T-helper 1 cell treated with Interleukin-12 subunit alpha and Interleukin-12 subunit beta and Interleukin-4 antibody, amounts not matched to agents 30 ng/mL and 1 ng/mL, for 36 hours (primary cell): ENCODE data around the gene CLIC4. TPM values are rescaled to one million over a fixed set of nuclear protein-coding genes. Genes with fewer than 3 reads are reported as not detected.
"Not testable (repeated sequence)": the region's sequence is repeated elsewhere in the genome, so short reads cannot be mapped to it uniquely, and the experiment has no call there.

ENCODE experiments used
- intact Hi-C: fragments of 100-400 bp; cut with micrococcal nuclease; formaldehyde crosslinking; loops from one replicate; pipeline ENCODE4 v1.15.1; 2024
- total RNA-seq: library from RNA; stranded (reverse); gene quantifications from 2 replicates; pipeline ENCODE4 v1.2.3, GENCODE V29; 2022

Gene CLIC4
- total RNA-seq, 1 donor from 2014 or later: 26.9 TPM

- intact Hi-C loops: no loop called here
Observed at GRCh38 chr1:24803987-24804530, 58.8 kb downstream of the CLIC4 start.

GRCh38 chr1:24805534-24806301 lies 60.5 kb downstream of the CLIC4 start:
- intact Hi-C loops: no loop called here

- intact Hi-C loops: no loop called here
Observed at GRCh38 chr1:24806588-24806987, 61.3 kb downstream of the CLIC4 start.

DNA sequence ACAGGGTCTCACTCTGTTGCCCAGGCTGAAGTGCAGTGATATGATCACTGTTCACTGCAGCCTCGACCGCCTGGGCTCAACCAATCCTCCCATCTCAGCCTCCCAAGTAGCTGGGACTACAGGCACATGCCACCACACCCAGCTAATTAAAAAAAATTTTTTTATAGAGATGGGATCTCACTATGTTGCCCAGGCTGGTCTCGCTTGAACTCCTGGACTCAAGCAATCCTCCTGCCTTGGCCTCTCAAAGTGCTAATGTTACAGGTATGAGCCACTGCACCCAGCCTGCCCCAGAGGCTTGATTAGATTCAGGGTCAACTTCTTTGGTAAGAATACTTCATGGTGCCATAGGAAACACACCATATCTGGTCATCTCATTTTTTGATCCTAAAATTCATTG lies 66.2 kb downstream of the CLIC4 start:
- intact Hi-C loops: not testable (repeated sequence)

DNA sequence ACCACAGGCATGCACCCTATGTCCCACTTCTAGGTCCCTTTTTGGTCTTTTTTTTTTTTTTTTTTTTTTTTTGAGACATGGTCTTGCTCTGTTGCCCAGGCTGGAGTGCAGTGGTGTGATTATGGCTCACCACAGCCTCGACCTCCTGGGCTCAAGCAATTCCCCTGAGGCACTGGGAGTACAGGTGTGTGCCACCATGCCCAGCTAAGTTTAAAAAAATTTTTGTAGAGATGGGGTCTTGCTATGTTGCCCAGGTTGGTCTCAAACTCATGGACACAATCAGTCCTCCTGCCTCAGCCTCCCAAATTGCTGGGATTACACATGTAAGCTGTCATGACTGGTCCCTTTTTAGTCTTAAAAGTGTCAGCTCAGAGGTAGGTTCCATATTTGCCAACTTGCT lies 75.0 kb downstream of the CLIC4 start:
- intact Hi-C loops: not testable (repeated sequence)

- intact Hi-C loops: no loop called here
Observed at GRCh38 chr1:24822887-24823286, 77.6 kb downstream of the CLIC4 start.

DNA sequence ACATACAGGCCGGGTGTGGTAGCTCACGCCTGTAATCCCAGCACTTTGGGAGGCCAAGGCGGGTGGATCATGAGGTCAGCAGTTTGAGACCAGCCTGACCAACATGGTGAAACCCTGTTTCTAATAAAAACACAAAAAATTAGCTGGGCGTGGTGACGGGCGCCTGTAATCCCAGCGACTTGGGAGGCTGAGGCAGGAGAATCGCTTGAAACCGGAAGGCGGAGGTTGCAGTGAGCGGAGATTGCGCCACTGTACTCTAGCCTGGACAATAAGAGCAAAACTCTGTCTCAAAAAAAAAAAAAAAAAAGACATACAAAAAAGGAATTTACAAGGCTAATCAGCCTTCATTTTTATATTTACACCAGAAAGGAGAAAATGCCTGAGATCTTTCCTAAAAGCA lies 78.2 kb downstream of the CLIC4 start:
- intact Hi-C loops: not testable (repeated sequence)

GRCh38 chr1:24825174-24825573 lies 79.9 kb downstream of the CLIC4 start:
- intact Hi-C loops: no loop called here

DNA sequence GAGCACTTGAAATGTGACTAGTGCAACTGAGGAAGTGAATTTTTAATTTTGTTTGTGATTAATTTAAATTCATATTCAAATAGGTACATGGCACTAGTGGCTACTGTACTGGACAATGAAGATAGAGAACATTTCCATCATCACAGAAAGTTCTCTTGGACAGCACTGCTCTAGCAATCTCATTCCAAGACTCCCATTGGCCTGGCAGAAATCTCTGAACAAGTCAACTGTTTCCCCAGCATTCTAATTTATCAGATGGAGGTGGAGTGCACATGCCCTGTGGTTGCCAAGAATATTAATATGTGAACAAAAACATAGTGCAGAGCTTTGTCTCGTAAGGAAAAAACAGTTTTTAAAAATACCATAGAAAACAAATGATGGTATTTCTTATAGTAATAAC lies 81.3 kb downstream of the CLIC4 start:
- intact Hi-C loops: loop anchor here (1.0 kb wide), 1 partner anchor 138 kb away; no protein-coding TSS in a partner anchor

DNA sequence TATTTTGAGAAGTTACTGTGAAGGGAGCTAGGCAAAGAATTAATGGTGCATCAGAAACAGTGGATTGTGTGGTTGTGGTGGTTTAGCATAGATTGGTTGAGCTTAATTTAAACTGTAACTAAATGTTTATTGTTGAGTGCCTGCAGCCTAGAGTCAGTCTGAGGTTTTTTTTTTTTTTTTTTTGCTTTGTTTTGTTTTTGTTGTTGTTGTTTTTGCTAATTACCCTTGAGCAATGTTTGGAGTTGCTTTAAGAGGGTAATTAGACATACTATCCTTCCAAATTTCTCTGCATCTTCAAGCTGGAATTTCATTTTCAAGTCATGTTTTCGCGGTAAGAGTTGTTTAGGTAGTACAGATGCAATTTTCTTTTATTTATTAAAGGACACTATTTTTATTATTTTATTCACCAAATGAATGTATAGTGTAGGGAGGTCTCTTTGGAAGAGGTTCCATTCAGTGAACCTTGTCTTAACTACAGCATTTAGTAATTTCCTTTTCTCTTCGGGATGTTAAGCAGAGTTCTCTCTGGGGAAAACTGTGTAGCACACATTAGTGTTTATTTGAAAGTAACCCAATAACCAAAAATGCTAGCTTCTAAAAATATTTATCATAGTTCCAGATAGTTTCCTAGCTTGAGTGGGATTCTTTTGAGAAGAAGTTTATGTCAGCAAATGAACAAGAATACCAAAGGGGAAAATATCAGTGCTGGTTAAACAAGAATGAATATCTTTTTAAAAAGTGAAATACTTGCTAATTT lies 82.3 kb downstream of the CLIC4 start:
- intact Hi-C loops: no loop called here

DNA sequence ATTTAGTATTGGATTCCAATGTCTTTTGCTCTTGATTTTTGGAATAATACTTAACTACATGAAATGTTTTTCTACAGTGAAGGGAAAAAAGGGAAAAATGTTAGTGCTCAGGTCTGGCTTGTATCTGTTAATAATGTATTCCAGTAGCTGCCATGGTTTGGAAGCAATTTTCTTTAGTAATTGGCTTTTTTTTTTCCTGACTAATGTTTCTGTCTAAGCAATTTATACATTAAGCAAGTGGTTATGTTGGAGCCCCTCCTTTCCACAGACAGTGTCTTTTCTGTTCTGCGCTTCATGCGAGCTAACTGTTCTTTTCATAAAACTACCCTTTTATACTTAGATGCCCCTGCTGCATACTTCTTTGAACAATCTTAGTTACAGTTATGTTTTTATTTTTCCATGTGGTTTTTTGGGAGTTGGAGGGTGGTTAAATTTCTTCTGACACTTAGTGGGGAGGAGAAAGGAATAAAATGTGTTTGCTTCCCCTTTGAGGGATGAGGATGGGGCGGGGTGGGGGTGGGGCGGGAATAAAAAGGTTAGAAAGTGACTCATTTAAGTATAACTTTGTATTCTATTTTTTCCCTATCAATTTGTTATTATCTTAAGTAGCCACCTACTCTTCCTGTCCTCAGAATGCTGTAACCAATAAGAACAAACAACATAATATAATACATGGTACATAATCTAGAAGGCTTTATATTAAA lies 83.1 kb downstream of the CLIC4 start:
- intact Hi-C loops: no loop called here

- intact Hi-C loops: no loop called here
Observed at GRCh38 chr1:24828887-24829192, 83.6 kb downstream of the CLIC4 start.

GRCh38 chr1:24830680-24831272 lies 85.5 kb downstream of the CLIC4 start:
- intact Hi-C loops: loop anchor here (2.0 to 10.0 kb wide), 2 partner anchors 86 to 416 kb away; partner anchors contain the start of genes CLIC4, NIPAL3 and STPG1

DNA sequence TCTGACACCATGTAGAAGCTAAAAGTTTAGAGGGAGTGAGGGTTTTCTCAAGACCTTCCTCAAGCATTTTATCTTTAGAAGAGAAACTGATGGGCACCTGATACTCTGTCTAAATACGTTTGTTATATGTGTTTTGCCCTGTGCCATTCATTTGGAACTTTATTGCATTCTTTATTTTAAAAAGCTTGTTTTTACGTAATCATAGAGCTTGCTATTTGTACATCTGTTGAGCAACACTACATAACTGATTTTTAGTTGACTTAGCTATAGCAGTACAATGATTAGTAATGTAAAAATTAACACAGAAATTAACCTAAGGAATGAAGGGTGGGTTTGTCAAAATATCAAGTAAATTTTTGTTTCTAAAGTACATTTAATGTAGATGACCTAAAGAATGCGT lies 96.3 kb downstream of the CLIC4 start:
- intact Hi-C loops: no loop called here

DNA sequence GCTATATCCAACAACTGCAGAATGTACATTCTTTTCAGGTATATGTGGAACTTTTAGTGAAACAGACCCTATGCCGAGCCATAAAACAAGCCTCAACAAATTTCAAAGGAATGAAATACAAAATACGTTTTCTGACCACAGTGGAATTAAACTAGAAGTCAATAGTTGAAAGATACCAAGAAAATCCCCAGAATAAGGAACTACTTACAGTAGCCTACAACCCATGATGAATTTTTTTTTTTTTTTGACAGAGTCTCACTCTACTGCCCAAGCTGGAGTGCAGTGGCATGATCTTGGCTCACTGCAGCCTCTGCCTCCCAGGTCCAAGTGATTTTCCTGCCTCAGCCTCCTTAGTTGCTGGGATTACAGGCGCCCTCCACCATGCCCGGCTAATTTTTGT lies 101.4 kb downstream of the CLIC4 start:
- intact Hi-C loops: no loop called here

DNA sequence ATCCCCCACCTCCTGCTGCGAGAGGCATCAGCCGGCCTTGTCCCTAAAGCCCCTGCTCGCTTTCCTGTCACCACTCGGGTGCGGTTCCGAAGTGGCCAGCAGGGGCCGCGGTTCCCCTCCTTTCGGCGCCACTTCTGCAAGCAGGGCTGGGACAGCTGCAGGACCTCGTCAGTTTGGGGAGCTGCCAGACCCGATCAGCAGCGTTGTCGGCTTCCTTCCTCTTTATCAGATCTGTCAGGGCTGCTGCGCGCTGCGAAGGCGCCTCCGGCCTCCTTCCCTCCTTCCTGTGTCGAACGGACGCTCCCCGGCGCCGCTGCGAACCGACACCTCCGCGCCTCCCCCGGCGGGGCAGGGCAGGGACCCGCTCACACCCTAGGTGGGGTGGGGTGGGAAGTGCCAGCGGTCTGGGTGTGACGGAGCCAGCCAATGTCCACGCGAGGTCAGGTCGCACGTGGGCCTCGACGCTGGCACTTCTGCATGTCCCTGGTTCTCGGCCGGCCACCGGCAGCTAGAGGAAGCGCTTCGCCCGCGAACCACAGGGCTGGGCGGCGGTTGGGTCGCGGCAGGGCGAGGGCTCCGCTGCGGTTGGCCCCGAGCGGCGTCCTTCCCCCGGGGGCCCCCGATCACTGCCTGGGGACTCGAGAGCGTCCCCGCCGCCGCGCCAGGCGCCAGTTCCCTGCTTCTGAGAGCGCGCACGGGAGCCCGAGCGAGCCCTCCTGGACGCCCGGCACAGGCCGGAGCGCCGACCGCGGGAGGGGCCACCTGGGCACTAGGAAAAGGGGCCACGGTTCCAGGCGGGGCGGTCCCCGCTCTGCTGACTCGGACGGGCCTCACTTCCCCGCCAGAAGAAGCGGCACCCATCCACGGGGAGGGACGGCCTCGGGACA lies 103.0 kb downstream of the CLIC4 start:
- intact Hi-C loops: loop anchor here (1.0 kb wide), 9 partner anchors 50 to 384 kb away; partner anchors contain the start of gene SYF2

GRCh38 chr1:24849672-24850295 lies 104.5 kb downstream of the CLIC4 start:
- intact Hi-C loops: no loop called here

- intact Hi-C loops: no loop called here
Observed at GRCh38 chr1:24850328-24850920, 105.2 kb downstream of the CLIC4 start.

DNA sequence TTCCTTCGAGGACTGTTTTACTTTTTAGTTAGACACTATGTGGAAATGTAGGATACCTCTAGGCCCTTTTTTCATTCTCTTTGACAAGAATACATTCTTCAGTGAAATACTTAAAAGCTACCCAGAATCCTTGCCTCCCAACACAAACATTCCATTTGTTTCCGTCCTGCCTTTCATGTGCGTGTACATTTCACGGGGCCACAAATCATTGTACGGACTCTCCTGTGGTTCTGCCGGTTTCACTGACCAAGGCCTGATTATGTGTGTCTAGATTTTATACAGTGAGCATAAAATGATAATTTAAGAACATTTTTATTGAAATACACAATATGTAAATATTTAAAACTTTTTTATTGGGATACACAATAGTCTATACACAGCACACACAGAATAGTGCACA lies 108.4 kb downstream of the CLIC4 start:
- intact Hi-C loops: no loop called here

GRCh38 chr1:24855474-24855873 lies 110.2 kb downstream of the CLIC4 start:
- intact Hi-C loops: no loop called here
